GM12865 (cell line): Measurements from ENCODE around the gene BZW1.

Source experiments
- DNase-seq: peaks from one replicate; pipeline ENCODE4 v3.0.0; 2010; ENCODE audit warnings: low read depth
- H3K4me3 ChIP-seq: 2 replicates; pipeline ENCODE4 v1.5.1; 2011; ENCODE audit warnings: mild to moderate bottlenecking, low read depth, low read length, control low read depth
- TF ChIP-seq, protein P1 (sequence below): IDR thresholded peaks from 2 replicates; pipeline ENCODE4 v1.5.1; 2011; ENCODE audit warnings: low read length, control low read depth, low read depth, inconsistent platforms; ENCODE audit not compliant: insufficient read depth; ENCODE audit errors: missing control alignments

The BZW1 gene

DNA sequence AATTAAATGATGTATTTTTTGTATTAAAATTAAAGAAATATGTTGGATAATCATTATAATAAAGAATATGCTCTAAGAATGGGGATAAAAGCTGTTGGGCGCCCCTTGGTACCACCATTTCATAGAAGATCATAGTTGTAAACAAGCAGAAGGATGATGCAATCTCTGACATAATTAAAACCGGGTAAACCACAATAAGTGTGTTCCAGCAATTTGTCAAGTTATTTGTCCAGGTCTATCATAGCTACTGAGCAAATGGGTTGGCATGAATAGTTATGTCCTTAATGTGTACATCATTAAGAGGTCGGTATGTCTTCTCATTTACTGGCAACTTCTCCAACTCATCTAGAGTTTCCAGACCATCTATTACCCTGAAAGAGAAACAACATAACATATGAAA lies 59.4 kb downstream of the BZW1 start:
- H3K4me3 ChIP-seq, result no peak overlapping the region
- no peak for DNase-seq
- TF ChIP-seq, protein P1, sequence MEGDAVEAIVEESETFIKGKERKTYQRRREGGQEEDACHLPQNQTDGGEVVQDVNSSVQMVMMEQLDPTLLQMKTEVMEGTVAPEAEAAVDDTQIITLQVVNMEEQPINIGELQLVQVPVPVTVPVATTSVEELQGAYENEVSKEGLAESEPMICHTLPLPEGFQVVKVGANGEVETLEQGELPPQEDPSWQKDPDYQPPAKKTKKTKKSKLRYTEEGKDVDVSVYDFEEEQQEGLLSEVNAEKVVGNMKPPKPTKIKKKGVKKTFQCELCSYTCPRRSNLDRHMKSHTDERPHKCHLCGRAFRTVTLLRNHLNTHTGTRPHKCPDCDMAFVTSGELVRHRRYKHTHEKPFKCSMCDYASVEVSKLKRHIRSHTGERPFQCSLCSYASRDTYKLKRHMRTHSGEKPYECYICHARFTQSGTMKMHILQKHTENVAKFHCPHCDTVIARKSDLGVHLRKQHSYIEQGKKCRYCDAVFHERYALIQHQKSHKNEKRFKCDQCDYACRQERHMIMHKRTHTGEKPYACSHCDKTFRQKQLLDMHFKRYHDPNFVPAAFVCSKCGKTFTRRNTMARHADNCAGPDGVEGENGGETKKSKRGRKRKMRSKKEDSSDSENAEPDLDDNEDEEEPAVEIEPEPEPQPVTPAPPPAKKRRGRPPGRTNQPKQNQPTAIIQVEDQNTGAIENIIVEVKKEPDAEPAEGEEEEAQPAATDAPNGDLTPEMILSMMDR, result no peak

DNA sequence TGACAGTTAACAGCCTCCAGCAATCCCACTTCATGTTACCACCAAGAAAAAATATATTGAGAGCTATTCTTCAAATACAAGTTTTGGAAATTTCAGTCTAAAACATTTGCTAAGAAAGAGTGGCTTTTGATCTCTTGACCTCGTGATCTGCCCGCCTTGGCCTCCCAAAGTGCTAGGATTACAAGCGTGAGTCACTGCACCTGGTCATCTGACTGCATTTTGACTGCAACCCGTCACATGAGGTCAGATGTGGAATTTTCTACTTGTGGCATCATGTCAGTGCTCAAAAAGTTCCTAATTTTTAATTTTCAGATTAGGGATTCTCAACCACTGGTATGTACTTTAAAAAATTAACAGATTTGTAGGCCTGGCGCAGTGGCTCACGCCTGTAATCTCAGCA lies 61.9 kb downstream of the BZW1 start:
- no peak for DNase-seq
- TF ChIP-seq, protein P1, result no peak
- no peak overlapping the region for H3K4me3 ChIP-seq
